HG03280 (cell line): ENCODE measurements around the gene CYP26C1.

Source experiments
- ATAC-seq: cut with Tn5 transposase; IDR thresholded peaks from one replicate; pipeline ENCODE4 v1.9.1; 2021; ENCODE audit warnings: mild to moderate bottlenecking, moderate library complexity; ENCODE audit not compliant: unreplicated experiment

The CYP26C1 gene

DNA sequence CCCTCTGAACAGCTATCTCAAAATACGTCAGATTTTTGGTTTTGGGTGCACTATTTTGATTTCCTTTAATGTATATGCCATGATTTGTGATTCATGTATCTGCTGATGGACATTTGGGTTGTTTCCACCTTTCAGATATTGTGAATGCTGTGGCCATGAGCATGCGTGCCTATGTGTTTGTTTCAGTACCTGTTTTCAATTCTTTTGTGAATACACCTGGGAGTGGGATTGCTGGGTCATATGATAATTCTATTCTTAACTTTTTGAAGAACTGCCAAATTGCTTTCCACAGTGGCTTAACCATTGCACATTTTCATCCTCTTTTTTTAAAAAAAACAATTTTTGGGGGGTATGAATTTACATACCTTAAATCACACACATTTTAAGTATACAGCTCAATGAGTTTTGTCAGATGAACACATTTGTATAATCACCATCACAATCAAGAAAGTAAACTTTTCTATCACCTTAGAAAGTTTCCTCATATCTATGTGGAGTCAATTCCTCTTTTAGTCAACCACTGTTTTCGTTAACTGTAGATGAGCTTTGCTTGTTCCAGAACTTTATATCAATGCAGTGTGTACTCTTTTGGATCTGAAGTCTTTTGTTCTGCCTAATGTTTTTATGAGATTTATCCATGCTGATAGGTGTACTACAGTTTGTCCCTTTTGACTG lies 50.0 kb downstream of the CYP26C1 start:
- ATAC-seq, result no peak

DNA sequence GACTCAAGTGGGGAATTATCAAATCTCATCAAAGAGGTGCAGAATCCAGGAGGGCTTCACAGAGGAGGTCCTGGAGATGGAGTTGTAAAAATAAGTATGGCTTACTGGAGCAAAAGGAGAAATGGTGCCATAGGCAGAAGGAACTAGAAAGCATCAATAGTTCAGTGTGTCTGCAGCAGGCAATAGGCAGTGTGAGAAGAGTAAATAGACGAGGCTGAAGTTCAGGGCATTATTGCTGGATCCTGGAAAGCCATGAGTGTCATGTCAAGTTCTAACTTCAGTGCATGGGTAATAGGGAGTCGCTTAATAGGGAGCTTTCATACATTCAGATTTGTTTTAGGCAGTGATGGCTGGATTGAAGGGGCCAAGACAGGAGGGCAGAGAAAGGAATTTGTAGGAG lies 52.4 kb downstream of the CYP26C1 start:
- no peak for ATAC-seq

DNA sequence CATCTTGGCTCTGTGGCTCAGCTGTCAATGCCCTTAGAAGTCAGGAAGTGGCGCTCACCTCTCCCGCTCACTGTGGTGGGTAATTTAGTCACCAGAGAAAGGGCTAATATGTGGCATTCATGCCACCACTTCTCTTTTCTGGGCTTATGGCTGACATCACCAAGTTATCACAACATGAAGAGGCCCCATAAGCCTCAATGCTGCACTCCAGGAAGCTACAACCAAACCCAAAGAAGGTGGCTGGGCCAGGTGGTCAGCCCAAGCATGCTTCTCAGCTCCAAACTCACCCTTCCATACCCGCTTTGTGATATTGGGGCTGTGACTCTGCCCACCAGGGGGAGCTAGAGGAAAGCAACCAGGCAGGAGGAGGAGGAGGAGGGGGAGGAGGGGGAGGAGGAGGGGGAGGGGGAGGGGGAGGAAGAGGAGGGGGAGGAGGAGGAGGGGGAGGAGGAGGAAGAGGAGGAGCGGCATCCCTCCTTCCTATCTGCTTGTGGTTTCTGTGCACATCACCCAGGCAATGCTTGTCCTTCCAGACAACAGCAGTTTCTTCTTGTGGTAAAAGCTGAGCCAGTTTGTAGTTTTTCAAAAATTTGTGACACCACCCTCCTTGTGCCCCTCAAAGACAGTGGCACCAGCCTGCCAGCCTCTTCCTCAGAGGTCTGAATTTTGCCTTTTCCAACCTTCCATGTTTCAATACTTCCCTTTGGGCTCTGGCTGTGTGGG lies 55.2 kb downstream of the CYP26C1 start:
- no peak for ATAC-seq
